ENCODE measurements around the gene OBSCN.

OBSCN gene

DNA sequence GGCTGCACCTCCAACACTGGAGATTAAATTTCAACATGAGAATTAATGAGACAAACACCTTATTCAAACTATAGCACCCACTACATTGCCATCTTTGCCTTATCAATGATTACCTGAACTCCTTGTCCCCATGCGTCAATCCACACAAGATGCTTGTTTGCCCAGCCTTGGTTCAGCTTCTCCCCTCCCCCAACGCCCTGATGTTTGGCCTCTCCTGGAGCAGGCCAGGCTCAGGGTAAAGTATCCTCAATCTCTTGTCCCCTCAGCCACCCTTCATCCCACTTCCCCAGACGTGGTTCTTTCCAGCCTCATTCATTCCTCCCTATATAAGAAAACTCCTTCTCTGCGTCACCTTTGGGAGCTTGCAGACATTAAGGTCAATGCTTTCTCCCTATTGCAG lies 220.6 kb downstream of the OBSCN start:
- no peak overlapping the region for H3K9ac ChIP-seq (ENCODE audit: low read depth, low read length)
- H3K9me3 ChIP-seq (ENCODE audit: control insufficient read depth, insufficient read depth, low read length) = no peaks in the 10 kb centered on the region
- H3K4me1 ChIP-seq (ENCODE audit: insufficient read depth, low read length) = peaks cover 3% of the 10 kb centered on the region; the same call in 1 of the 2 replicates
- H3K36me3 ChIP-seq (ENCODE audit: insufficient read depth, low read length) = no peaks in the 10 kb centered on the region
